SU-DHL-6 (cell line): ENCODE data around the gene CTDSP1.

Experiments used
- EZH2phosphoT487 ChIP-seq: fragments of 200-600 bp; sonication (generic), shearing (Covaris generic); conservative IDR thresholded peaks from 2 replicates; pipeline ENCODE4 v1.6.1; 2018; ENCODE audit warnings: mild to moderate bottlenecking, antibody characterized with exemption, low read length, moderate library complexity, mixed read lengths
- TF ChIP-seq, protein P1 (sequence below): fragments of 200-600 bp; sonication (generic); IDR thresholded peaks from one replicate; pipeline ENCODE4 v1.5.1; 2017; ENCODE audit warnings: antibody characterized with exemption, mild to moderate bottlenecking, low read length, moderate library complexity; ENCODE audit not compliant: insufficient read depth, poor library complexity, severe bottlenecking

DNA sequence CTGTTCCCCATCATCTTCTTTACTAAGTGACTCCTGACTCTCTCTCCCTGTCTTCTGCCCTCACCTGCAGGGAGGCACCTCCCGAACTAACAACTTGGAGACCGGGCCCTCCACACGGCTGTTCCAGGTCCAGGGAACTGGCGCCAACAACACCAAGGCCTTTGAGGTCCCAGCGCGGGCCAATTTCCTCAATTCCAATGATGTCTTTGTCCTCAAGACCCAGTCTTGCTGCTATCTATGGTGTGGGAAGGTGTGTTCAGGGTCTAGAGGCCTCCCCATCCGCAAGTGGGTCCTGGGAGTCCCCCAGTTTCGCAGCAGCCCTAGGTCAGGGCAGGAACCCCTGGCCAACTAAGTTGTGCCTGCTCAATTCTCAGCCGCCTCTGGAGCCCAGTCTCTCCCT lies 34.8 kb downstream of the CTDSP1 start:
- TF ChIP-seq, protein P1, sequence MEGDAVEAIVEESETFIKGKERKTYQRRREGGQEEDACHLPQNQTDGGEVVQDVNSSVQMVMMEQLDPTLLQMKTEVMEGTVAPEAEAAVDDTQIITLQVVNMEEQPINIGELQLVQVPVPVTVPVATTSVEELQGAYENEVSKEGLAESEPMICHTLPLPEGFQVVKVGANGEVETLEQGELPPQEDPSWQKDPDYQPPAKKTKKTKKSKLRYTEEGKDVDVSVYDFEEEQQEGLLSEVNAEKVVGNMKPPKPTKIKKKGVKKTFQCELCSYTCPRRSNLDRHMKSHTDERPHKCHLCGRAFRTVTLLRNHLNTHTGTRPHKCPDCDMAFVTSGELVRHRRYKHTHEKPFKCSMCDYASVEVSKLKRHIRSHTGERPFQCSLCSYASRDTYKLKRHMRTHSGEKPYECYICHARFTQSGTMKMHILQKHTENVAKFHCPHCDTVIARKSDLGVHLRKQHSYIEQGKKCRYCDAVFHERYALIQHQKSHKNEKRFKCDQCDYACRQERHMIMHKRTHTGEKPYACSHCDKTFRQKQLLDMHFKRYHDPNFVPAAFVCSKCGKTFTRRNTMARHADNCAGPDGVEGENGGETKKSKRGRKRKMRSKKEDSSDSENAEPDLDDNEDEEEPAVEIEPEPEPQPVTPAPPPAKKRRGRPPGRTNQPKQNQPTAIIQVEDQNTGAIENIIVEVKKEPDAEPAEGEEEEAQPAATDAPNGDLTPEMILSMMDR = no peak
- TF ChIP-seq EZH2phosphoT487 = no peak
